GM12878 (cell line): ENCODE measurements around the gene GGA2. TPM values are rescaled to one million over a fixed set of nuclear protein-coding genes. Genes with fewer than 3 reads are reported as not detected.
A peak's percentile ranks its signal among the peaks of the same experiment; 100 is the strongest.

Experiments used
- BHLHE40 ChIP-seq, 2 experiments: fragments of 450-650 bp in 1 of 2; IDR thresholded peaks; 2 replicates each; pipeline ENCODE4 v1.6.1; 2011 to 2017; ENCODE audit warnings: low read depth in 2 of 2, borderline replicate concordance in 1 of 2, improper control_type of control experiment in 1 of 2, low read length in 1 of 2, mild to moderate bottlenecking in 1 of 2
- BMI1 ChIP-seq: fragments of 450-650 bp; IDR thresholded peaks from 2 replicates; pipeline ENCODE4 v1.6.1; 2016; ENCODE audit warnings: mild to moderate bottlenecking, moderate library complexity, borderline replicate concordance
- CREM ChIP-seq: IDR thresholded peaks from 2 replicates; pipeline ENCODE4 v1.6.1; 2014; ENCODE audit warnings: antibody characterized with exemption, low read depth
- E2F8 ChIP-seq: fragments of 450-650 bp; IDR thresholded peaks from 2 replicates; pipeline ENCODE4 v1.6.1; 2018; ENCODE audit warnings: mild to moderate bottlenecking, low read depth, moderate library complexity; ENCODE audit not compliant: partially characterized antibody
- EED ChIP-seq: sonication (generic); IDR thresholded peaks from 2 replicates; pipeline ENCODE4 v1.6.1; 2016; ENCODE audit warnings: antibody characterized with exemption, low read depth
- EGR1 ChIP-seq, 2 experiments: IDR thresholded peaks; 1 replicate in 1 of 2; 2 replicates in 1 of 2; pipeline ENCODE4 v1.6.1; 2011 to 2012; ENCODE audit warnings: low read depth in 2 of 2, low read length in 2 of 2, borderline replicate concordance in 1 of 2, mild to moderate bottlenecking in 1 of 2, moderate library complexity in 1 of 2
- ESRRA ChIP-seq: IDR thresholded peaks from 2 replicates; pipeline ENCODE4 v1.6.1; 2012; ENCODE audit warnings: mild to moderate bottlenecking, low read length, improper control_type of control experiment
- FOXK2 ChIP-seq: fragments of 450-650 bp; IDR thresholded peaks from 2 replicates; pipeline ENCODE4 v1.6.1; 2017; ENCODE audit warnings: mild to moderate bottlenecking, moderate library complexity
- JUND ChIP-seq: IDR thresholded peaks from 2 replicates; pipeline ENCODE4 v1.6.1; 2012; ENCODE audit warnings: low read depth, mild to moderate bottlenecking, low read length, improper control_type of control experiment, moderate library complexity
- KDM1A ChIP-seq: fragments of 200-600 bp; sonication (generic); IDR thresholded peaks from 2 replicates; pipeline ENCODE4 v1.6.1; 2016; ENCODE audit warnings: borderline replicate concordance
- MXI1 ChIP-seq: fragments of 150-350 bp; IDR thresholded peaks from 2 replicates; pipeline ENCODE4 v1.6.1; 2011; ENCODE audit warnings: low read depth, mild to moderate bottlenecking, inconsistent platforms, low read length, improper control_type of control experiment
- POLR2A ChIP-seq: IDR thresholded peaks from 2 replicates; pipeline ENCODE4 v1.6.1; 2011; ENCODE audit warnings: low read depth, mild to moderate bottlenecking, low read length
- POLR2AphosphoS2 ChIP-seq: IDR thresholded peaks from 2 replicates; pipeline ENCODE4 v1.6.1; 2011; ENCODE audit warnings: low read depth, mild to moderate bottlenecking, low read length, improper control_type of control experiment, moderate library complexity
- SMAD1 ChIP-seq: fragments of 450-650 bp; IDR thresholded peaks from 2 replicates; pipeline ENCODE4 v1.6.1; 2018; ENCODE audit warnings: mild to moderate bottlenecking, low read depth; ENCODE audit not compliant: partially characterized antibody
- TCF12 ChIP-seq: IDR thresholded peaks from 2 replicates; pipeline ENCODE4 v1.6.1; 2011; ENCODE audit warnings: low read depth, mild to moderate bottlenecking, low read length
- ZZZ3 ChIP-seq: IDR thresholded peaks from 2 replicates; pipeline ENCODE4 v1.6.1; 2011; ENCODE audit warnings: low read depth; ENCODE audit not compliant: control insufficient read depth, insufficient read length
- polyA plus RNA-seq, 11 experiments: library from polyadenylated mRNA; depleted of rRNA in 4 of 11; unstranded in 6 of 11; stranded (reverse) in 5 of 11; fragments of >200 nt; fragmentation: Nextera tagmentation in 4 of 11; fragmentation: Illumina TruSeq in 1 of 11; extraction: Ambion mirVana in 4 of 11; extraction: Trizol in 1 of 11; gene quantifications; 1 replicate in 1 of 11; 2 replicates in 10 of 11; pipeline versions ENCODE4 v1.2.1 to v1.2.3, GENCODE V29; 2011 to 2016; ENCODE audit warnings: inconsistent platforms in 2 of 11, missing spikeins in 2 of 11, low read depth in 1 of 11
- total RNA-seq, 4 experiments: library from RNA; depleted of rRNA in 3 of 4; stranded (reverse); fragments of >200 nt in 3 of 4; fragmentation: Illumina TruSeq in 1 of 4; extraction: Trizol in 1 of 4; gene quantifications; 2 replicates each; pipeline versions ENCODE4 v1.2.1 to v1.2.3, GENCODE V29; 2013 to 2021
- TF ChIP-seq, protein P1 (sequence below): IDR thresholded peaks from 2 replicates; pipeline ENCODE4 v1.6.1; 2012; ENCODE audit warnings: low read depth, low read length, improper control_type of control experiment
- TF ChIP-seq, protein P2 (sequence below): fragments of 450-650 bp; formaldehyde crosslinking; IDR thresholded peaks from 2 replicates; pipeline ENCODE4 v1.4.0; 2020; ENCODE audit warnings: mild to moderate bottlenecking, moderate library complexity
- TF ChIP-seq, protein P3 (sequence below): fragments of 450-650 bp; IDR thresholded peaks from 2 replicates; pipeline ENCODE4 v1.6.1; 2017; ENCODE audit warnings: antibody characterized with exemption, mild to moderate bottlenecking, moderate library complexity

Gene GGA2
- total and polyA plus RNA-seq, 10 of the 15 experiments (the other 5 are each of a cell fraction or from before 2014, with no cell fraction given): 14.1 to 153 (median 86.6) TPM

DNA sequence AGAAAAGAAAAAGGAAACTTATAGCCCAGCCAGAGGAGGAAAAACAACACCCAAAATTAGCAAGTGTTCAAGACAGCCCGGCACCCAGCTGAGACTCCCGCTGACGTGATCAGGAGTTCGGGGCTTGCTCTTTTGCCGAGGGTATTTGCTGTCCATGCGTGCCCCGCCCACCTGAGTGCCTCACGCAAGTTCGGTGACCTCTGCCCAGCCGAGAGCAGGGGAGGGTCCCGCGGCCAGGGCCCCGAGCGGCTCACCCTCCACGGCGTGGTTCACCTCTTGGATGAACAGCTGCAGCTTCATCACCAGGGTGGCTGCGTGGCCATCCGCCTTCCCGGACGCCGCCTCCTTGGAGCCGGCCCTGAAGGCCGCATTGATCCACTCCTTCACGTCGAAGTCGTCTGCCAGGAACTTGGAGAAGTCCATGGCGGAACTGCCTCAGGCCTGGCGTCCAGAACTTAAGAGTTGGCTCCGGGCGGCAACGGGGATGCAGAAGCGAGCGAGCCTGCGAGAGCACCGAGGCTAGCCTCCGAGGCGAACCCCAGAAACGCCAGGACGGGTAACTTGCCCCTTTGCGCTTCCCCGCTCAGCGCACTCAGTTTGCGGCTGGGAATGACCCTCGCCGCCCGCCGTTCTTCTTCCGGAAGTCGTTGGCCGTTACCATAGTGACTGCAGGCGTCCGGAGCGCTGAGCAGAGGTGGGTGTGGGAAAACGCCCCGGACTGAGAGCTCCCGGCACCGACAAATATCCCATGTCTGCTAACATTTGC, 57.5 kb downstream of the GGA2 start, which contains the start of gene COG7 (continued):
- peak; percentile 98 for TF ChIP-seq BMI1
- no peak for TF ChIP-seq POLR2AphosphoS2
- no peak for TF ChIP-seq ZZZ3
- TF ChIP-seq POLR2A: peak; percentile 72
- 0 out of 2 replicates have a peak, but pooled peaks have one; percentile 23 for TF ChIP-seq FOXK2
- no peak for TF ChIP-seq EED
- no peak for TF ChIP-seq KDM1A
- TF ChIP-seq CREM: peak; percentile 60; the same call in 1 of the 2 replicates
- no peak for TF ChIP-seq JUND
- TF ChIP-seq BHLHE40 (IDR thresholded peaks at IDR 0.05; ENCODE audit: borderline replicate concordance in 1 of 2, low read depth in 2 of 2, low read length in 1 of 2): 0 out of 4 replicates have a peak, but pooled peaks of 1 of the 2 experiments have one; percentile 17
- 0 out of 3 replicates have a peak, but pooled peaks of 1 of the 2 experiments have one; percentile 61 for TF ChIP-seq EGR1 (IDR thresholded peaks at IDR 0.05; ENCODE audit: borderline replicate concordance in 1 of 2, low read depth in 2 of 2, low read length in 2 of 2)
- TF ChIP-seq, protein P1, sequence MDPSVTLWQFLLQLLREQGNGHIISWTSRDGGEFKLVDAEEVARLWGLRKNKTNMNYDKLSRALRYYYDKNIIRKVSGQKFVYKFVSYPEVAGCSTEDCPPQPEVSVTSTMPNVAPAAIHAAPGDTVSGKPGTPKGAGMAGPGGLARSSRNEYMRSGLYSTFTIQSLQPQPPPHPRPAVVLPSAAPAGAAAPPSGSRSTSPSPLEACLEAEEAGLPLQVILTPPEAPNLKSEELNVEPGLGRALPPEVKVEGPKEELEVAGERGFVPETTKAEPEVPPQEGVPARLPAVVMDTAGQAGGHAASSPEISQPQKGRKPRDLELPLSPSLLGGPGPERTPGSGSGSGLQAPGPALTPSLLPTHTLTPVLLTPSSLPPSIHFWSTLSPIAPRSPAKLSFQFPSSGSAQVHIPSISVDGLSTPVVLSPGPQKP: peak; percentile 69
- no peak for TF ChIP-seq SMAD1
- TF ChIP-seq MXI1: peak; percentile 95
- TF ChIP-seq, protein P2, sequence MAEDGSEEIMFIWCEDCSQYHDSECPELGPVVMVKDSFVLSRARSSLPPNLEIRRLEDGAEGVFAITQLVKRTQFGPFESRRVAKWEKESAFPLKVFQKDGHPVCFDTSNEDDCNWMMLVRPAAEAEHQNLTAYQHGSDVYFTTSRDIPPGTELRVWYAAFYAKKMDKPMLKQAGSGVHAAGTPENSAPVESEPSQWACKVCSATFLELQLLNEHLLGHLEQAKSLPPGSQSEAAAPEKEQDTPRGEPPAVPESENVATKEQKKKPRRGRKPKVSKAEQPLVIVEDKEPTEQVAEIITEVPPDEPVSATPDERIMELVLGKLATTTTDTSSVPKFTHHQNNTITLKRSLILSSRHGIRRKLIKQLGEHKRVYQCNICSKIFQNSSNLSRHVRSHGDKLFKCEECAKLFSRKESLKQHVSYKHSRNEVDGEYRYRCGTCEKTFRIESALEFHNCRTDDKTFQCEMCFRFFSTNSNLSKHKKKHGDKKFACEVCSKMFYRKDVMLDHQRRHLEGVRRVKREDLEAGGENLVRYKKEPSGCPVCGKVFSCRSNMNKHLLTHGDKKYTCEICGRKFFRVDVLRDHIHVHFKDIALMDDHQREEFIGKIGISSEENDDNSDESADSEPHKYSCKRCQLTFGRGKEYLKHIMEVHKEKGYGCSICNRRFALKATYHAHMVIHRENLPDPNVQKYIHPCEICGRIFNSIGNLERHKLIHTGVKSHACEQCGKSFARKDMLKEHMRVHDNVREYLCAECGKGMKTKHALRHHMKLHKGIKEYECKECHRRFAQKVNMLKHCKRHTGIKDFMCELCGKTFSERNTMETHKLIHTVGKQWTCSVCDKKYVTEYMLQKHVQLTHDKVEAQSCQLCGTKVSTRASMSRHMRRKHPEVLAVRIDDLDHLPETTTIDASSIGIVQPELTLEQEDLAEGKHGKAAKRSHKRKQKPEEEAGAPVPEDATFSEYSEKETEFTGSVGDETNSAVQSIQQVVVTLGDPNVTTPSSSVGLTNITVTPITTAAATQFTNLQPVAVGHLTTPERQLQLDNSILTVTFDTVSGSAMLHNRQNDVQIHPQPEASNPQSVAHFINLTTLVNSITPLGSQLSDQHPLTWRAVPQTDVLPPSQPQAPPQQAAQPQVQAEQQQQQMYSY (CRISPR knock-in tag): no peak
- no peak for TF ChIP-seq E2F8
- TF ChIP-seq, protein P3, sequence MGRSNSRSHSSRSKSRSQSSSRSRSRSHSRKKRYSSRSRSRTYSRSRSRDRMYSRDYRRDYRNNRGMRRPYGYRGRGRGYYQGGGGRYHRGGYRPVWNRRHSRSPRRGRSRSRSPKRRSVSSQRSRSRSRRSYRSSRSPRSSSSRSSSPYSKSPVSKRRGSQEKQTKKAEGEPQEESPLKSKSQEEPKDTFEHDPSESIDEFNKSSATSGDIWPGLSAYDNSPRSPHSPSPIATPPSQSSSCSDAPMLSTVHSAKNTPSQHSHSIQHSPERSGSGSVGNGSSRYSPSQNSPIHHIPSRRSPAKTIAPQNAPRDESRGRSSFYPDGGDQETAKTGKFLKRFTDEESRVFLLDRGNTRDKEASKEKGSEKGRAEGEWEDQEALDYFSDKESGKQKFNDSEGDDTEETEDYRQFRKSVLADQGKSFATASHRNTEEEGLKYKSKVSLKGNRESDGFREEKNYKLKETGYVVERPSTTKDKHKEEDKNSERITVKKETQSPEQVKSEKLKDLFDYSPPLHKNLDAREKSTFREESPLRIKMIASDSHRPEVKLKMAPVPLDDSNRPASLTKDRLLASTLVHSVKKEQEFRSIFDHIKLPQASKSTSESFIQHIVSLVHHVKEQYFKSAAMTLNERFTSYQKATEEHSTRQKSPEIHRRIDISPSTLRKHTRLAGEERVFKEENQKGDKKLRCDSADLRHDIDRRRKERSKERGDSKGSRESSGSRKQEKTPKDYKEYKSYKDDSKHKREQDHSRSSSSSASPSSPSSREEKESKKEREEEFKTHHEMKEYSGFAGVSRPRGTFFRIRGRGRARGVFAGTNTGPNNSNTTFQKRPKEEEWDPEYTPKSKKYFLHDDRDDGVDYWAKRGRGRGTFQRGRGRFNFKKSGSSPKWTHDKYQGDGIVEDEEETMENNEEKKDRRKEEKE: no peak
- no peak for TF ChIP-seq TCF12
- TF ChIP-seq ESRRA: no peak
